ENCODE measurements around the gene CRIP2. TPM values are rescaled to one million over a fixed set of nuclear protein-coding genes. Genes with fewer than 3 reads are reported as not detected.

CRIP2 gene
- polyA plus RNA-seq, 1 experiment = 28.2 TPM

DNA sequence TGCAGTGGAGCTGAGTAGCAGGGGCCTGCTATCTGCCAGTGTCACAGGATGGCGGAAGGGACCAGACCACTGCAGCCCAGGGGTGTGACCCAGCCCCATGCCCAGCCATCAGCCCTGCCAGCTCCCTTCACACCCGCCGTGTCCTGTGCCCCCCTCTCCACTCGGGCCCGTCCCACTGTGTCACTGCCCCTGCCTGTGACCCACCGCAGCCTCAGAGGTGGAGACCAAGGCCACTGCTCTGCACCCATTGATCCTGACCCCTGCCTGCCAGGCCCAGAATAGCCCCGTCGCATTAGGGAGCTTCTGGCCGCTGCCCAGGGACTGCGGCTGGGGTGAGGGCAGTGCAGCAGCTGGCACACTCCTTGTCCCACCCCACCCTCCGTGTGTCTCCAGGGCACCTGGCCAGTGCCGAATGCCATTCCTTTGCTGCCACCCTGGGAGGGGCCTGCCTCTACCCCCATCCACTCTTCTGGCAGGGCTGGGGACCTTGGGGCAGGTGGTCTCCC lies 2.1 kb upstream of the CRIP2 start:
- no peak for DNase-seq (ENCODE audit: low read depth, low spot score)
- Histone ChIP-seq H3K4me3 (ENCODE audit: low read depth, low read length) (no peak overlapping the region), H3K9me3 (ENCODE audit: control insufficient read depth, insufficient read depth, low read length) (no peaks in the 10 kb centered on the region; the same call in 1 of the 2 replicates), H3K27me3 (ENCODE audit: control insufficient read depth, insufficient read depth, low read length) (no peaks in the 10 kb centered on the region), H3K27ac (ENCODE audit: low read depth, low read length) (no peak overlapping the region)
- CTCF ChIA-PET = interaction anchor here (1.9 to 7.4 kb wide), 2 partner anchors 9 to 17 kb away, joined by 8 to 37 read pairs; no protein-coding TSS in a partner anchor
- POLR2A ChIA-PET = interaction anchor here (1.6 kb wide), 1 partner anchor 8 kb away, joined by 5 read pairs; no protein-coding TSS in a partner anchor
- TF ChIP-seq, protein P1, sequence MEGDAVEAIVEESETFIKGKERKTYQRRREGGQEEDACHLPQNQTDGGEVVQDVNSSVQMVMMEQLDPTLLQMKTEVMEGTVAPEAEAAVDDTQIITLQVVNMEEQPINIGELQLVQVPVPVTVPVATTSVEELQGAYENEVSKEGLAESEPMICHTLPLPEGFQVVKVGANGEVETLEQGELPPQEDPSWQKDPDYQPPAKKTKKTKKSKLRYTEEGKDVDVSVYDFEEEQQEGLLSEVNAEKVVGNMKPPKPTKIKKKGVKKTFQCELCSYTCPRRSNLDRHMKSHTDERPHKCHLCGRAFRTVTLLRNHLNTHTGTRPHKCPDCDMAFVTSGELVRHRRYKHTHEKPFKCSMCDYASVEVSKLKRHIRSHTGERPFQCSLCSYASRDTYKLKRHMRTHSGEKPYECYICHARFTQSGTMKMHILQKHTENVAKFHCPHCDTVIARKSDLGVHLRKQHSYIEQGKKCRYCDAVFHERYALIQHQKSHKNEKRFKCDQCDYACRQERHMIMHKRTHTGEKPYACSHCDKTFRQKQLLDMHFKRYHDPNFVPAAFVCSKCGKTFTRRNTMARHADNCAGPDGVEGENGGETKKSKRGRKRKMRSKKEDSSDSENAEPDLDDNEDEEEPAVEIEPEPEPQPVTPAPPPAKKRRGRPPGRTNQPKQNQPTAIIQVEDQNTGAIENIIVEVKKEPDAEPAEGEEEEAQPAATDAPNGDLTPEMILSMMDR (IDR thresholded peaks at IDR 0.05; ENCODE audit: low read depth, low read length) = no peak

DNA sequence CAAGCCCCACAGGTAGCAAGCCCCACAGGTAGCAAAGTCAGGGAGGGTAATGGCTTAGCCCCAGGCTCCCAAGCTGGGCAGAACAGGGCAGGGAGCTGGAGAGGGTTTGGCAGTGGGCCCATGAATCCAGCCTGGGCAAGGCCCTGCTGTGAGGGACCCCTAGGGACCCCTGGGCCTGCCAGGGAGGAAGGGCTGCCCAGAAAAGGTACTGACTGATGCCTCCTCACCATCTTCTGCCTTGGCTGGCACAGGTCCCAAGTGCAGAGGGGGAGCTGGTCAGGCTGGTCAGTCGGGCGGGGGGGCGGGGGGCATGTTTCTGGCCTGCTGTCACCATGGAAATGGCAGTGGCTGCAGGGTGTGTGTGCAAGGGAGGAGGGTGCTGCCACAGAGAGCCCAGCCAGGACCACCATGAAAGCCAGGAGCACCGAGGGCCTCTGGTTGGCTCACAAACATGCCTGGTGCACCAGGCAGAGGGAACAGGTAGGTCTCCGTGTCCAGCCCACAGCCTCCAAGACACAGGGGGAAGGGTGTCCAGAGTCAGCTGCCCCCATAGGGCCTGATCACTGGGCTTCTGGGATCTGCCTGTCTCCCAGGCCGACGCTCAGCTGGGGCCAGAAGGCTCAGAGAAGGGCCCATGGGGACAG lies 1.5 kb upstream of the CRIP2 start:
- Histone ChIP-seq H3K4me3 (ENCODE audit: low read depth, low read length) (no peak overlapping the region), H3K27me3 (ENCODE audit: control insufficient read depth, insufficient read depth, low read length) (no peaks in the 10 kb centered on the region), H3K27ac (ENCODE audit: low read depth, low read length) (no peak overlapping the region), H3K9me3 (ENCODE audit: control insufficient read depth, insufficient read depth, low read length) (no peaks in the 10 kb centered on the region; the same call in 1 of the 2 replicates)
- TF ChIP-seq, protein P1 (IDR thresholded peaks at IDR 0.05; ENCODE audit: low read depth, low read length) = no peak
- ChIA-PET CTCF (interaction anchor here (7.4 kb wide), 1 partner anchor 8 kb away, joined by 37 read pairs; no protein-coding TSS in a partner anchor), POLR2A (interaction anchor here (0.6 kb wide), 1 partner anchor 24 kb away, joined by 5 read pairs; no protein-coding TSS in a partner anchor)
- DNase-seq (ENCODE audit: low read depth, low spot score) = no peak

DNA sequence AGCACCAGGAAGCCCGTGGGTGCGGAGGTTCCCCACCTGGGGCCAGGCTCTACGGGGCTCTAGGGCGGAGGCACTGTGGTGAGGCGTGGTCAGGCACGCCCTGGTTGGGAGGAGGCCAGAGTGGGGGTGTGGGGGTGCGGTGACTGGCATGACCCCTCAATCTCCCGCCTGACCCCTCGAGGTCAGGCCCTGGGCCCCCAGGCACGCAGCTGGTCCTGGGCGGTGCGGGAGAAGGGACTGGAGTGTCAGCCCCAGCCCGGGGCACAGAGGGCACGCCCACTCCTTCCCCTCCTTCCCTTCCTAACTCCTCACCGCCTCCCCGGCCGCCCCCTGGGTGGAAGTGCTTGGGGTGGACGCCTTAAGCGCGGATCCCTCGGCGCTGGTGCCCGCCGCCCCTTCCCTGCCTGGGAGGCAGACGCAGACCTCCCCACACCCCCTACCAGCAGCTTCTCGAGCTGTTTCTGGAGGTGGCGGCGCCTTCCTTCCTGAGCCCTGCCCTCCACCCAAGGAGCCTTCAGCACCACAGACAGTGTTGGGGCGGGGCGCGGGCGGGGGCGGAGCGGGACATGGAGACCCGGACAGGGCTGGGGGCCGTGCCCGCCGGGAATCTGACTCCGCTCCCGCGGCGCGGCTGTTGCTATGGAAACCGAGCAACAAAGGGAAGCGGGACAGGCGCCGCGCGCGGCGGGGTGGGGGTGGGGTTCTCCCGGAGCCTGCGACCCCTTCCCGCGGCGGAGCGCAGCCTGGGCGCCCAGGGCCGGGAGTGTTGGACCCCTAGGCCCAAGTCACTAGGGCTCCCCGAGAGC lies 741 bp upstream of the CRIP2 start:
- TF ChIP-seq, protein P1 (IDR thresholded peaks at IDR 0.05; ENCODE audit: low read depth, low read length) = no peak

DNA sequence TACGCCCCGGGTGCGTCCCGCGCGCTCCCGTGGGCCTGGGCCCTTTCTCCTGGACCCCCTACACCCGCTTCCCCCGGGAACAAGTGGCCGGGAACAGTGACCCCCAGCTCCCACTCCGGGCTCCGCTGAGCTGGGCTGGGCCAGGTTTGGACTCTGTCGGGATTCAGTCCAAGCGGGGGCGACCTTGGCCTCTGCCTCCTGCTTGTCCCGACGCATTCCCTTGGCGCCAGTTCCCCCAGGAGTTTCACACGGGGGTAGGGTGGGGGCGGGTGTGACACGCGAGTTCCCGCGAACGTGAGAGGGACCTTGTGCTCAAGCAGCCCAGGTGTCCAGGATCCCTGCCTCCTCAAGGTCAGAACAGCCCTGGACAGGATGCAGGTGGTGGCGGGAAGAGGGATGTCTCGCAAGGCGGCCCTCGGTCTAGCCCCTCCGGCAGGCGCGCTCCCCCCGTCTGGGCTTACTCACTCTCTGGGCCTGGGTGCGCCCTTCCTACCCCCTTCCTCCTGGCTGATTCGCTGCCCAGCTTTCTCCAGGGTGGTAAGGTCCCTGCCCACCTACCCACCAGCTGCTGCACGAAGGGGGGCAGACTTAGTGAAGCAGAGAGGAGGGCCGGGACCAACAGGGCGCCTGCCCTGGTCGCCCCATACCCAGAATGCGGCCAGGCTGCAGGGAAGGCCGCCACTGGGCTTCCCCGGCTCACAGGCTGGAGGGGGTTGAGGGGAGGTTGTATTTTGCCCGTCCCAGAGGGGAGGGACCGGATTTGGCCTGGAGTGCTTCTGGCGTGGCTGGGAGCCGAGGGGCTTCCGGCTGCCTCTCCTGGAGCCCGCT lies 862 bp downstream of the CRIP2 start:
- TF ChIP-seq, protein P1 (IDR thresholded peaks at IDR 0.05; ENCODE audit: low read depth, low read length) = no peak
- Histone ChIP-seq H3K27me3 (ENCODE audit: control insufficient read depth, insufficient read depth, low read length) (no peaks in the 10 kb centered on the region), H3K9me3 (ENCODE audit: control insufficient read depth, insufficient read depth, low read length) (no peaks in the 10 kb centered on the region; the same call in 1 of the 2 replicates), H3K4me3 (ENCODE audit: low read depth, low read length) (peak overlapping the region; percentile 70), H3K27ac (ENCODE audit: low read depth, low read length) (peak overlapping the region; percentile 47)
- no peak for DNase-seq (ENCODE audit: low read depth, low spot score)
- ChIA-PET CTCF (no interaction called here), POLR2A (no interaction called here)

More for the DNA sequence above, 741 bp upstream of the CRIP2 start:
- H3K27ac ChIP-seq (ENCODE audit: low read depth, low read length) = no peak overlapping the region
- no peaks in the 10 kb centered on the region; the same call in 1 of the 2 replicates for H3K9me3 ChIP-seq (ENCODE audit: control insufficient read depth, insufficient read depth, low read length)
- no peaks in the 10 kb centered on the region for H3K27me3 ChIP-seq (ENCODE audit: control insufficient read depth, insufficient read depth, low read length)
- peak overlapping the region; percentile 63 for H3K4me3 ChIP-seq (ENCODE audit: low read depth, low read length)
- POLR2A ChIA-PET = interaction anchor here (0.6 kb wide), 1 partner anchor 25 kb away, joined by 5 read pairs; no protein-coding TSS in a partner anchor
- CTCF ChIA-PET = interaction anchor here (7.4 kb wide), 1 partner anchor 8 kb away, joined by 37 read pairs; no protein-coding TSS in a partner anchor
- DNase-seq (ENCODE audit: low read depth, low spot score) = peak; percentile 61
